Neural cell (in vitro differentiated cells): ENCODE data around the gene ARHGAP20. TPM values are rescaled to one million over a fixed set of nuclear protein-coding genes. Genes with fewer than 3 reads are reported as not detected.

ENCODE experiments used
- H2AFZ ChIP-seq: fragments of 200-600, 300-800 bp; sonication (generic), shearing (Covaris generic); 2 replicates; pipeline ENCODE4 v1.6.0; 2014; ENCODE audit warnings: low read depth, mild to moderate bottlenecking, antibody characterized with exemption, low read length, moderate library complexity
- H3F3A ChIP-seq: fragments of 200-600 bp; shearing (Covaris generic); 2 replicates; pipeline ENCODE4 v1.6.1; 2016; ENCODE audit warnings: mild to moderate bottlenecking, moderate library complexity, mixed read lengths, antibody characterized with exemption, low read length; ENCODE audit not compliant: insufficient read depth, poor library complexity, severe bottlenecking
- H3K27ac ChIP-seq: fragments of 200-600, 300-800 bp; sonication (generic), shearing (Covaris generic); 2 replicates; pipeline ENCODE4 v1.5.1; 2014; ENCODE audit warnings: mild to moderate bottlenecking, low read length, moderate library complexity
- H3K27me3 ChIP-seq: fragments of 300-800, 200-600 bp; sonication (generic), shearing (Covaris generic); 2 replicates; pipeline ENCODE4 v1.6.0; 2014; ENCODE audit warnings: mild to moderate bottlenecking, low read depth, low read length, moderate library complexity; ENCODE audit not compliant: insufficient read depth
- H3K36me3 ChIP-seq: fragments of 300-800, 200-600 bp; sonication (generic), shearing (Covaris generic); 2 replicates; pipeline ENCODE4 v1.5.1; 2014; ENCODE audit warnings: mild to moderate bottlenecking, antibody characterized with exemption, low read length, moderate library complexity; ENCODE audit not compliant: insufficient read depth
- H3K4me2 ChIP-seq: fragments of 300-800, 200-600 bp; sonication (generic), shearing (Covaris generic); 2 replicates; pipeline ENCODE4 v1.6.0; 2014; ENCODE audit warnings: mild to moderate bottlenecking, low read length
- H3K4me3 ChIP-seq: fragments of 300-800, 200-600 bp; sonication (generic), shearing (Covaris generic); 2 replicates; pipeline ENCODE4 v1.5.1; 2014; ENCODE audit warnings: mild to moderate bottlenecking, low read length, moderate library complexity
- H3K79me2 ChIP-seq: fragments of 200-600 bp; shearing (Covaris generic); replicated peaks from 2 replicates; pipeline ENCODE4 v1.6.0; 2014; ENCODE audit warnings: mild to moderate bottlenecking, low read length, moderate library complexity; ENCODE audit not compliant: insufficient read depth
- H3K9ac ChIP-seq: fragments of 300-800, 200-600 bp; sonication (generic), shearing (Covaris generic); 2 replicates; pipeline ENCODE4 v1.6.1; 2016; ENCODE audit warnings: mild to moderate bottlenecking, low read length, mixed read lengths
- H3K9me2 ChIP-seq: fragments of 200-600 bp; shearing (Covaris generic); 2 replicates; pipeline ENCODE4 v1.6.1; 2016; ENCODE audit warnings: mild to moderate bottlenecking, low read length, mixed read lengths; ENCODE audit not compliant: insufficient read depth
- H3K9me3 ChIP-seq: fragments of 200-600, 300-800 bp; sonication (generic), shearing (Covaris generic); 2 replicates; pipeline ENCODE4 v1.6.1; 2016; ENCODE audit warnings: mild to moderate bottlenecking, mixed run types, low read length, moderate library complexity, mixed read lengths
- H4K20me1 ChIP-seq: fragments of 200-600 bp; shearing (Covaris generic); 2 replicates; pipeline ENCODE4 v1.6.1; 2016; ENCODE audit warnings: mild to moderate bottlenecking, mixed run types; ENCODE audit not compliant: insufficient read depth
- EP300 ChIP-seq: fragments of 450-650 bp; conservative IDR thresholded peaks from 2 replicates; pipeline ENCODE4 v1.6.1; 2014; ENCODE audit warnings: antibody characterized with exemption, mild to moderate bottlenecking, moderate library complexity; ENCODE audit not compliant: poor library complexity, severe bottlenecking
- EZH2 ChIP-seq: fragments of 200-600, 300-800 bp; shearing (Covaris generic), sonication (generic); IDR thresholded peaks from 2 replicates; pipeline ENCODE4 v1.6.1; 2014; ENCODE audit warnings: antibody characterized with exemption, low read length, borderline replicate concordance, mild to moderate bottlenecking; ENCODE audit not compliant: insufficient read depth, poor library complexity, severe bottlenecking
- MXI1 ChIP-seq: fragments of 450-650 bp; conservative IDR thresholded peaks from 2 replicates; pipeline ENCODE4 v1.6.1; 2014; ENCODE audit warnings: antibody characterized with exemption, mild to moderate bottlenecking; ENCODE audit not compliant: poor library complexity, severe bottlenecking
- POLR2AphosphoS5 ChIP-seq: IDR thresholded peaks from 2 replicates; pipeline ENCODE4 v1.6.1; 2012
- RAD21 ChIP-seq: fragments of 450-650 bp; conservative IDR thresholded peaks from 2 replicates; pipeline ENCODE4 v1.6.1; 2014; ENCODE audit warnings: antibody characterized with exemption, mild to moderate bottlenecking, moderate library complexity
- SMC3 ChIP-seq: fragments of 450-650 bp; conservative IDR thresholded peaks from 2 replicates; pipeline ENCODE4 v1.6.1; 2014; ENCODE audit warnings: antibody characterized with exemption, mild to moderate bottlenecking, moderate library complexity; ENCODE audit not compliant: poor library complexity
- polyA plus RNA-seq: library from polyadenylated mRNA; depleted of rRNA; stranded (reverse); fragments of >200 nt; gene quantifications from 2 replicates; pipeline ENCODE4 v1.2.3, GENCODE V29; 2014
- TF ChIP-seq, protein P1 (sequence below): IDR thresholded peaks from 2 replicates; pipeline ENCODE4 v1.6.1; 2012; ENCODE audit warnings: borderline replicate concordance
- TF ChIP-seq, protein P2 (sequence below): fragments of 450-650 bp; IDR thresholded peaks from 2 replicates; pipeline ENCODE4 v1.5.1; 2014; ENCODE audit warnings: antibody characterized with exemption, mild to moderate bottlenecking, moderate library complexity; ENCODE audit not compliant: poor library complexity, severe bottlenecking

The ARHGAP20 gene
- polyA plus RNA-seq, 1 donor from 2014 or later: 1.2 TPM

DNA sequence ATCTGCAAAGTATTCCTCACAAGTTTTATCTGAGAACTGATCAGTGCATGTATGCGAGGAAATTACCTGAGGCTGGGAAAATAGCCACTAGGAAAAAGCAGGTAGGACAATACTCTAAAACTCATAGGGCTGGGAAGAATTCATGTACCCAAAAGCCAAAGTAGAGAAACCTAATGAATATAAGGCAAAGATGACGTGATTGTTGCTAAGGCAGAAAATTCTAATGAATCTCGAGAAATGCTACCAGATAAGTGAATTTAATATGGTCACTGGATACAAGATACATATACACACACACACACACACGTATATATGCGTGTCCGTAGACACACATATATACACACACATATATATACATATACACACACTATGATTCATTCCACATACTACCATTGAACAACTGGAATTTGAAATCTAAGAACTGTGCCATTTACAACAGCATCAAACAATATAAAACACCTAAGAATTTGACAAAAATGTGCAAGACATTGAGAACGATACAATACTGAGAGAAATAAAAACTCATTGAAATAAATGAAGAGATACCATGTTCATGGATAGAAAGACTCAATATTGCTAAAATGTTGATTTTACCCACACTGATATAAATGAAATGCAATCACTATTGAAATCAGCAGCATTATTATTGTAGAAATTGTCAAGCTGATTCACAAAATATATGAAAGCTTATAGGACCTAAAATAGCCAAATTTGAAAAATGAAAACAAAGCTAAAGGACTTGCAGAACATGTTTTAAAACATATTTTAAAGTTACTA is 46.4 kb downstream of the ARHGAP20 start:
- TF ChIP-seq EP300: no peak
- TF ChIP-seq, protein P1, sequence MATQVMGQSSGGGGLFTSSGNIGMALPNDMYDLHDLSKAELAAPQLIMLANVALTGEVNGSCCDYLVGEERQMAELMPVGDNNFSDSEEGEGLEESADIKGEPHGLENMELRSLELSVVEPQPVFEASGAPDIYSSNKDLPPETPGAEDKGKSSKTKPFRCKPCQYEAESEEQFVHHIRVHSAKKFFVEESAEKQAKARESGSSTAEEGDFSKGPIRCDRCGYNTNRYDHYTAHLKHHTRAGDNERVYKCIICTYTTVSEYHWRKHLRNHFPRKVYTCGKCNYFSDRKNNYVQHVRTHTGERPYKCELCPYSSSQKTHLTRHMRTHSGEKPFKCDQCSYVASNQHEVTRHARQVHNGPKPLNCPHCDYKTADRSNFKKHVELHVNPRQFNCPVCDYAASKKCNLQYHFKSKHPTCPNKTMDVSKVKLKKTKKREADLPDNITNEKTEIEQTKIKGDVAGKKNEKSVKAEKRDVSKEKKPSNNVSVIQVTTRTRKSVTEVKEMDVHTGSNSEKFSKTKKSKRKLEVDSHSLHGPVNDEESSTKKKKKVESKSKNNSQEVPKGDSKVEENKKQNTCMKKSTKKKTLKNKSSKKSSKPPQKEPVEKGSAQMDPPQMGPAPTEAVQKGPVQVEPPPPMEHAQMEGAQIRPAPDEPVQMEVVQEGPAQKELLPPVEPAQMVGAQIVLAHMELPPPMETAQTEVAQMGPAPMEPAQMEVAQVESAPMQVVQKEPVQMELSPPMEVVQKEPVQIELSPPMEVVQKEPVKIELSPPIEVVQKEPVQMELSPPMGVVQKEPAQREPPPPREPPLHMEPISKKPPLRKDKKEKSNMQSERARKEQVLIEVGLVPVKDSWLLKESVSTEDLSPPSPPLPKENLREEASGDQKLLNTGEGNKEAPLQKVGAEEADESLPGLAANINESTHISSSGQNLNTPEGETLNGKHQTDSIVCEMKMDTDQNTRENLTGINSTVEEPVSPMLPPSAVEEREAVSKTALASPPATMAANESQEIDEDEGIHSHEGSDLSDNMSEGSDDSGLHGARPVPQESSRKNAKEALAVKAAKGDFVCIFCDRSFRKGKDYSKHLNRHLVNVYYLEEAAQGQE: no peak
- TF ChIP-seq SMC3: no peak
- no peak for TF ChIP-seq MXI1
- no peak for TF ChIP-seq POLR2AphosphoS5
- TF ChIP-seq RAD21: no peak
- TF ChIP-seq EZH2: no peak
- TF ChIP-seq, protein P2, sequence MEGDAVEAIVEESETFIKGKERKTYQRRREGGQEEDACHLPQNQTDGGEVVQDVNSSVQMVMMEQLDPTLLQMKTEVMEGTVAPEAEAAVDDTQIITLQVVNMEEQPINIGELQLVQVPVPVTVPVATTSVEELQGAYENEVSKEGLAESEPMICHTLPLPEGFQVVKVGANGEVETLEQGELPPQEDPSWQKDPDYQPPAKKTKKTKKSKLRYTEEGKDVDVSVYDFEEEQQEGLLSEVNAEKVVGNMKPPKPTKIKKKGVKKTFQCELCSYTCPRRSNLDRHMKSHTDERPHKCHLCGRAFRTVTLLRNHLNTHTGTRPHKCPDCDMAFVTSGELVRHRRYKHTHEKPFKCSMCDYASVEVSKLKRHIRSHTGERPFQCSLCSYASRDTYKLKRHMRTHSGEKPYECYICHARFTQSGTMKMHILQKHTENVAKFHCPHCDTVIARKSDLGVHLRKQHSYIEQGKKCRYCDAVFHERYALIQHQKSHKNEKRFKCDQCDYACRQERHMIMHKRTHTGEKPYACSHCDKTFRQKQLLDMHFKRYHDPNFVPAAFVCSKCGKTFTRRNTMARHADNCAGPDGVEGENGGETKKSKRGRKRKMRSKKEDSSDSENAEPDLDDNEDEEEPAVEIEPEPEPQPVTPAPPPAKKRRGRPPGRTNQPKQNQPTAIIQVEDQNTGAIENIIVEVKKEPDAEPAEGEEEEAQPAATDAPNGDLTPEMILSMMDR: no peak
- Histone ChIP-seq H3K36me3 (no peaks in the 10 kb centered on the region), H3K9me2 (no peaks in the 10 kb centered on the region), H3F3A (no peaks in the 10 kb centered on the region), H3K27me3 (no peaks in the 10 kb centered on the region), H3K4me2 (no peak overlapping the region), H3K4me3 (no peak overlapping the region), H2AFZ (no peak overlapping the region), H3K27ac (no peak overlapping the region), H4K20me1 (no peaks in the 10 kb centered on the region), H3K9ac (no peak overlapping the region), H3K9me3 (no peaks in the 10 kb centered on the region), H3K79me2 (no peaks in the 10 kb centered on the region)

- Histone ChIP-seq H3K9me2 (no peaks in the 10 kb centered on the region), H3K9ac (no peak overlapping the region), H3K4me3 (no peak overlapping the region), H3K27ac (no peak overlapping the region), H3K4me2 (no peak overlapping the region), H3K79me2 (no peaks in the 10 kb centered on the region), H3F3A (no peaks in the 10 kb centered on the region), H3K36me3 (no peaks in the 10 kb centered on the region), H3K9me3 (peaks cover 5% of the 10 kb centered on the region), H3K27me3 (no peaks in the 10 kb centered on the region), H2AFZ (no peak overlapping the region), H4K20me1 (no peaks in the 10 kb centered on the region)
- TF ChIP-seq, protein P2: no peak
- TF ChIP-seq RAD21: no peak
These were observed 56.3 kb downstream of the ARHGAP20 start for GRCh38 chr11:110655967-110656366.
